ENCODE results near the gene EPHB6. TPM values are rescaled to one million over a fixed set of nuclear protein-coding genes. Genes with fewer than 3 reads are reported as not detected.

The EPHB6 gene
- total RNA-seq, 1 experiment from 2014 or later = 12.6 TPM

GRCh38 chr7:142868986-142869415 lies 14.1 kb downstream of the EPHB6 start (continued):
- TF ChIP-seq, protein P1, sequence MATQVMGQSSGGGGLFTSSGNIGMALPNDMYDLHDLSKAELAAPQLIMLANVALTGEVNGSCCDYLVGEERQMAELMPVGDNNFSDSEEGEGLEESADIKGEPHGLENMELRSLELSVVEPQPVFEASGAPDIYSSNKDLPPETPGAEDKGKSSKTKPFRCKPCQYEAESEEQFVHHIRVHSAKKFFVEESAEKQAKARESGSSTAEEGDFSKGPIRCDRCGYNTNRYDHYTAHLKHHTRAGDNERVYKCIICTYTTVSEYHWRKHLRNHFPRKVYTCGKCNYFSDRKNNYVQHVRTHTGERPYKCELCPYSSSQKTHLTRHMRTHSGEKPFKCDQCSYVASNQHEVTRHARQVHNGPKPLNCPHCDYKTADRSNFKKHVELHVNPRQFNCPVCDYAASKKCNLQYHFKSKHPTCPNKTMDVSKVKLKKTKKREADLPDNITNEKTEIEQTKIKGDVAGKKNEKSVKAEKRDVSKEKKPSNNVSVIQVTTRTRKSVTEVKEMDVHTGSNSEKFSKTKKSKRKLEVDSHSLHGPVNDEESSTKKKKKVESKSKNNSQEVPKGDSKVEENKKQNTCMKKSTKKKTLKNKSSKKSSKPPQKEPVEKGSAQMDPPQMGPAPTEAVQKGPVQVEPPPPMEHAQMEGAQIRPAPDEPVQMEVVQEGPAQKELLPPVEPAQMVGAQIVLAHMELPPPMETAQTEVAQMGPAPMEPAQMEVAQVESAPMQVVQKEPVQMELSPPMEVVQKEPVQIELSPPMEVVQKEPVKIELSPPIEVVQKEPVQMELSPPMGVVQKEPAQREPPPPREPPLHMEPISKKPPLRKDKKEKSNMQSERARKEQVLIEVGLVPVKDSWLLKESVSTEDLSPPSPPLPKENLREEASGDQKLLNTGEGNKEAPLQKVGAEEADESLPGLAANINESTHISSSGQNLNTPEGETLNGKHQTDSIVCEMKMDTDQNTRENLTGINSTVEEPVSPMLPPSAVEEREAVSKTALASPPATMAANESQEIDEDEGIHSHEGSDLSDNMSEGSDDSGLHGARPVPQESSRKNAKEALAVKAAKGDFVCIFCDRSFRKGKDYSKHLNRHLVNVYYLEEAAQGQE (IDR thresholded peaks at IDR 0.05; ENCODE audit: low read depth) = no peak

GRCh38 chr7:142869434-142869833 lies 14.6 kb downstream of the EPHB6 start:
- intact Hi-C loops (cut with micrococcal nuclease) = no loop called here
- ATAC-seq (no peak), DNase-seq (ENCODE audit: low read depth, low spot score) (no peak)
- no TSS peak for BruUV-seq (replicated peaks)
- H3K27ac ChIP-seq (ENCODE audit: low read depth, low read length) = no peak overlapping the region
- H3K79me2 ChIP-seq (ENCODE audit: insufficient read depth, low read length) = no peaks in the 10 kb centered on the region
- no peaks in the 10 kb centered on the region for H4K20me1 ChIP-seq (ENCODE audit: insufficient read depth)
- no peak overlapping the region for H2AFZ ChIP-seq (ENCODE audit: low read depth, low read length, poor library complexity, severe bottlenecking)
- no peaks in the 10 kb centered on the region for H3K36me3 ChIP-seq (ENCODE audit: control insufficient read depth in 1 of 2, insufficient read depth in 2 of 2, low read length in 2 of 2)
- TF ChIP-seq, protein P2, sequence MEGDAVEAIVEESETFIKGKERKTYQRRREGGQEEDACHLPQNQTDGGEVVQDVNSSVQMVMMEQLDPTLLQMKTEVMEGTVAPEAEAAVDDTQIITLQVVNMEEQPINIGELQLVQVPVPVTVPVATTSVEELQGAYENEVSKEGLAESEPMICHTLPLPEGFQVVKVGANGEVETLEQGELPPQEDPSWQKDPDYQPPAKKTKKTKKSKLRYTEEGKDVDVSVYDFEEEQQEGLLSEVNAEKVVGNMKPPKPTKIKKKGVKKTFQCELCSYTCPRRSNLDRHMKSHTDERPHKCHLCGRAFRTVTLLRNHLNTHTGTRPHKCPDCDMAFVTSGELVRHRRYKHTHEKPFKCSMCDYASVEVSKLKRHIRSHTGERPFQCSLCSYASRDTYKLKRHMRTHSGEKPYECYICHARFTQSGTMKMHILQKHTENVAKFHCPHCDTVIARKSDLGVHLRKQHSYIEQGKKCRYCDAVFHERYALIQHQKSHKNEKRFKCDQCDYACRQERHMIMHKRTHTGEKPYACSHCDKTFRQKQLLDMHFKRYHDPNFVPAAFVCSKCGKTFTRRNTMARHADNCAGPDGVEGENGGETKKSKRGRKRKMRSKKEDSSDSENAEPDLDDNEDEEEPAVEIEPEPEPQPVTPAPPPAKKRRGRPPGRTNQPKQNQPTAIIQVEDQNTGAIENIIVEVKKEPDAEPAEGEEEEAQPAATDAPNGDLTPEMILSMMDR (IDR thresholded peaks at IDR 0.05 in 2 of 3, conservative IDR thresholded peaks at IDR 0.05 in 1 of 3; ENCODE audit: borderline replicate concordance in 1 of 3, insufficient read depth in 1 of 3, low read depth in 2 of 3, low read length in 2 of 3) = no peak
- TF ChIP-seq EZH2 (IDR thresholded peaks at IDR 0.05) = no peak
- TF ChIP-seq MAX (IDR thresholded peaks at IDR 0.05) = no peak
- no peak for TF ChIP-seq ELF1 (IDR thresholded peaks at IDR 0.05; ENCODE audit: borderline replicate concordance, low read depth)
- TF ChIP-seq ZFX (IDR thresholded peaks at IDR 0.05) = no peak
- no peak overlapping the region for H3K4me2 ChIP-seq (ENCODE audit: low read length)
- H3K4me1 ChIP-seq (ENCODE audit: control insufficient read depth in 1 of 2, insufficient read depth in 2 of 2, low read length in 2 of 2) = no peaks in the 10 kb centered on the region
- H3K27me3 ChIP-seq (ENCODE audit: insufficient read depth, low read length) = no peaks in the 10 kb centered on the region
- RAD21 ChIA-PET (ENCODE audit: low non-redundant PET in 1 of 2, low total read pairs in 2 of 2, uncharacterized antibody in 2 of 2, unreplicated experiment in 2 of 2) = no interaction called here
- H3K9me3 ChIP-seq (ENCODE audit: control insufficient read depth in 1 of 2, insufficient read depth in 1 of 2, low read depth in 1 of 2, low read length in 2 of 2) = no peaks in the 10 kb centered on the region
- H3K4me3 ChIP-seq (replicated peaks in 1 of 2; ENCODE audit: low read depth in 1 of 2, low read length in 2 of 2) = no peak overlapping the region
- POLR2A ChIA-PET = no interaction called here
- CTCF ChIA-PET = no interaction called here
- no peak overlapping the region for H3K9ac ChIP-seq (ENCODE audit: low read length)
- H3K9me2 ChIP-seq (ENCODE audit: insufficient read depth) = no peaks in the 10 kb centered on the region
